ENCODE measurements around the gene MACROD2. TPM values are rescaled to one million over a fixed set of nuclear protein-coding genes. Genes with fewer than 3 reads are reported as not detected.

Gene MACROD2
- total RNA-seq, 3 donors from 2014 or later = 3.2 to 7.6 (median 6.4) TPM

DNA sequence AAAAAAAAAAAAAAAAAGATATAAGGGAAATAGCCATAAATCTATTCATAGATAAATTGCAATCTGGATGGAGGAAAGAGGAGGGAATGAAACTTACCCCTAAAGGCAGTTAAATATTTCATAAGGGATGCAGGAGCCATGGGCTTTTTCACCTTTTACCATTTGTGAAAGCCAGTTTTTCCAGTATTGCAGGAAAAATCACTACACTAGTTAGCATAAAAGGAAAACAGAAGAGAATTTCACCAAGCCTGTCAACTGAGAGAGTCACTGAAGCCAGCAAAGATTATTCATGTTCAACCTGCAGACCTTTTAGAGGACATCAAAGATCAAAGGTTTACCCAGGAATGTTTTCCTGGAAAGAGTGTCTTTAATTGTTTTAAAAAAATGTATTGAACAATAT, 1608.2 kb downstream of the MACROD2 start:
- H3K36me3 ChIP-seq (ENCODE audit: low read depth) = no peaks in the 10 kb centered on the region
- DNase-seq (no peak), ATAC-seq (no peak)
- no peaks in the 10 kb centered on the region for H3K4me1 ChIP-seq (ENCODE audit: low read depth)
- no peak overlapping the region for H3K4me3 ChIP-seq
- no peaks in the 10 kb centered on the region for H3K9me3 ChIP-seq
- TF ChIP-seq, protein P1, sequence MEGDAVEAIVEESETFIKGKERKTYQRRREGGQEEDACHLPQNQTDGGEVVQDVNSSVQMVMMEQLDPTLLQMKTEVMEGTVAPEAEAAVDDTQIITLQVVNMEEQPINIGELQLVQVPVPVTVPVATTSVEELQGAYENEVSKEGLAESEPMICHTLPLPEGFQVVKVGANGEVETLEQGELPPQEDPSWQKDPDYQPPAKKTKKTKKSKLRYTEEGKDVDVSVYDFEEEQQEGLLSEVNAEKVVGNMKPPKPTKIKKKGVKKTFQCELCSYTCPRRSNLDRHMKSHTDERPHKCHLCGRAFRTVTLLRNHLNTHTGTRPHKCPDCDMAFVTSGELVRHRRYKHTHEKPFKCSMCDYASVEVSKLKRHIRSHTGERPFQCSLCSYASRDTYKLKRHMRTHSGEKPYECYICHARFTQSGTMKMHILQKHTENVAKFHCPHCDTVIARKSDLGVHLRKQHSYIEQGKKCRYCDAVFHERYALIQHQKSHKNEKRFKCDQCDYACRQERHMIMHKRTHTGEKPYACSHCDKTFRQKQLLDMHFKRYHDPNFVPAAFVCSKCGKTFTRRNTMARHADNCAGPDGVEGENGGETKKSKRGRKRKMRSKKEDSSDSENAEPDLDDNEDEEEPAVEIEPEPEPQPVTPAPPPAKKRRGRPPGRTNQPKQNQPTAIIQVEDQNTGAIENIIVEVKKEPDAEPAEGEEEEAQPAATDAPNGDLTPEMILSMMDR (IDR thresholded peaks at IDR 0.05) = no peak
- intact Hi-C loops (cut with DNase I, micrococcal nuclease) = no loop called here

- Histone ChIP-seq H3K4me3 (no peak overlapping the region), H3K4me1 (ENCODE audit: low read depth) (no peaks in the 10 kb centered on the region), H3K9me3 (no peaks in the 10 kb centered on the region), H3K36me3 (ENCODE audit: low read depth) (no peaks in the 10 kb centered on the region)
- TF ChIP-seq, protein P1 (IDR thresholded peaks at IDR 0.05) = no peak
- ATAC-seq (no peak), DNase-seq (no peak)
- intact Hi-C loops (cut with DNase I, micrococcal nuclease) = no loop called here
Observed at GRCh38 chr20:15603978-15604805, 1608.9 kb downstream of the MACROD2 start.

DNA sequence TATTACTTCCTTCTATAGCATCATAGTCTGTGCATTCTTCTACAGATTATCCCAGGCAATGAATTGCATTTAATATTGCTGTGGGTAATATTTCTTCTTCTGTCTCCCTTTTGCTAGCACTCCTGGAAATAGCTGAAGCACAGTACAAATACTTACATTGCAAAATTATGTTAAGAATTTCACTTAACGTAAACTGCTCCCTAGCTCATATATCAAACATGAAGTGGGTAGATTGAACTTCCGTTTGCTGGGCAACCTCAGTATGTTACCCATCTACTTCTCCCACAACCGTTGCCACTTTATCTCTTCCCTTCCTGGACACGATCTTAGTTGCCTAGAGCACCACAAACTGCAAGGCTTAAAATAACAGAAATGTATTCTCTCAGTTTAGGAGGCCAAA, 1614.6 kb downstream of the MACROD2 start:
- TF ChIP-seq, protein P1 (IDR thresholded peaks at IDR 0.05) = no peak
- intact Hi-C loops (cut with DNase I, micrococcal nuclease) = no loop called here
- Histone ChIP-seq H3K9me3 (no peaks in the 10 kb centered on the region), H3K4me1 (ENCODE audit: low read depth) (no peaks in the 10 kb centered on the region), H3K4me3 (no peak overlapping the region), H3K36me3 (ENCODE audit: low read depth) (no peaks in the 10 kb centered on the region)
- ATAC-seq (no peak), DNase-seq (no peak)

DNA sequence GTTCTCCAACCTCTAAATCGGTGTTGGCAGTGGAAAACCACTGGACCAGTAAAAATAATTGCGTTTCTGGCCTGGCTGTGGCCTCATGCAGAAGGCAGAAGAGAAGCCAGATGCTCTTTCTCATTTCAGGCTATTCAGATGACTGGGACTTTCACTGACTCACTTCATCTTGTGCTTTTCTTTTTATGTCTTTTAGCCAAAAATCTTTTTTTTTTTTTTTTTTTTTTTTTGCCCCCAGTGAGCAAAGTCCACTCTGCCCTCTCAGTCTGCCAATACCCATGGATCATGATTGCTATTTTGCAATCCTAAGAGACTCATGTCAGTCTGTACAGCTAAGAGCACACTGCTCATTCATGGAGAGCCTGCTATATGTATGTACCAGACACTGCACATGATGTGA, 1615.5 kb downstream of the MACROD2 start:
- DNase-seq (no peak), ATAC-seq (no peak)
- Histone ChIP-seq H3K4me1 (ENCODE audit: low read depth) (no peaks in the 10 kb centered on the region), H3K9me3 (no peaks in the 10 kb centered on the region), H3K4me3 (no peak overlapping the region), H3K36me3 (ENCODE audit: low read depth) (no peaks in the 10 kb centered on the region)
- intact Hi-C loops (cut with DNase I, micrococcal nuclease) = no loop called here
- TF ChIP-seq, protein P1 (IDR thresholded peaks at IDR 0.05) = no peak

GRCh38 chr20:15611541-15611940, 1616.2 kb downstream of the MACROD2 start:
- no peak for ATAC-seq
- Histone ChIP-seq H3K4me3 (no peak overlapping the region), H3K4me1 (ENCODE audit: low read depth) (no peaks in the 10 kb centered on the region), H3K36me3 (ENCODE audit: low read depth) (no peaks in the 10 kb centered on the region), H3K9me3 (no peaks in the 10 kb centered on the region)
- TF ChIP-seq, protein P1 (IDR thresholded peaks at IDR 0.05) = no peak
- intact Hi-C loops (cut with DNase I, micrococcal nuclease) = no loop called here
- no peak for DNase-seq
